Right atrium auricular region (tissue), 2 donors: ENCODE data around the gene GRIK4. TPM values are rescaled to one million over a fixed set of nuclear protein-coding genes. Genes with fewer than 3 reads are reported as not detected.

Source experiments
- DNase-seq: peaks from one replicate; pipeline ENCODE4 v3.0.0-alpha.2; 2019; ENCODE audit warnings: low spot score
- H3K27ac ChIP-seq, 2 donors: fragments of 200-600 bp; sonication (generic); 1 replicate in 1 of 2; 2 replicates in 1 of 2; pipeline ENCODE4 v1.5.1; 2016 to 2019
- H3K27me3 ChIP-seq, 2 donors: fragments of 200-600 bp; sonication (generic); one replicate each; pipeline versions ENCODE4 v1.5.1 to v1.6.0; 2017 to 2019
- H3K36me3 ChIP-seq: fragments of 200-600 bp; sonication (generic); one replicate; pipeline ENCODE4 v1.5.1; 2016
- H3K4me1 ChIP-seq, 2 donors: fragments of 200-600 bp; sonication (generic); one replicate each; pipeline versions ENCODE4 v1.5.1 to v1.6.0; 2017 to 2019
- H3K4me3 ChIP-seq, 2 donors: fragments of 200-600 bp; sonication (generic); 1 replicate in 1 of 2; 2 replicates in 1 of 2; pipeline ENCODE4 v1.5.1; 2017 to 2019; ENCODE audit warnings: mild to moderate bottlenecking in 1 of 2, moderate library complexity in 1 of 2
- H3K9me3 ChIP-seq, 2 donors: fragments of 200-600 bp; sonication (generic); one replicate each; pipeline ENCODE4 v1.5.1; 2019
- CTCF ChIP-seq, 2 donors: fragments of 200-600 bp; sonication (generic); IDR thresholded peaks; one replicate each; pipeline ENCODE4 v1.5.1; 2019; ENCODE audit warnings: antibody characterized with exemption in 2 of 2
- total RNA-seq, 2 donors: library from RNA; depleted of rRNA; stranded (reverse); fragments of >200 nt; gene quantifications; one replicate each; pipeline ENCODE4 v1.1.0, GENCODE V29; 2016

The GRIK4 gene
- total RNA-seq, 2 donors from 2014 or later = 0.04 to 0.30 TPM

GRCh38 chr11:120704256-120704750 is 192.8 kb downstream of the GRIK4 start:
- DNase-seq = no peak
- no peak overlapping the region for H3K4me3 ChIP-seq
- no peaks in the 10 kb centered on the region for H3K4me1 ChIP-seq
- peaks cover 0 to 30% of the 10 kb centered on the region in 2 donors for H3K9me3 ChIP-seq
- no peaks in the 10 kb centered on the region for H3K27me3 ChIP-seq
- no peak overlapping the region for H3K27ac ChIP-seq
- H3K36me3 ChIP-seq = no peaks in the 10 kb centered on the region
- TF ChIP-seq CTCF (IDR thresholded peaks at IDR 0.05) = no peak

GRCh38 chr11:120706257-120706656 is 194.7 kb downstream of the GRIK4 start:
- no peaks in the 10 kb centered on the region for H3K27me3 ChIP-seq
- TF ChIP-seq CTCF (IDR thresholded peaks at IDR 0.05) = no peak
- no peaks in the 10 kb centered on the region for H3K36me3 ChIP-seq
- H3K4me3 ChIP-seq = no peak overlapping the region
- peaks cover 0 to 5% of the 10 kb centered on the region in 2 donors for H3K4me1 ChIP-seq
- no peak overlapping the region for H3K27ac ChIP-seq
- DNase-seq = no peak
- H3K9me3 ChIP-seq = peaks cover 0 to 30% of the 10 kb centered on the region in 2 donors

- no peak overlapping the region for H3K27ac ChIP-seq
- H3K4me3 ChIP-seq = no peak overlapping the region
- H3K4me1 ChIP-seq = peaks cover 0 to 5% of the 10 kb centered on the region in 2 donors
- no peak for DNase-seq
- no peak for TF ChIP-seq CTCF (IDR thresholded peaks at IDR 0.05)
- H3K9me3 ChIP-seq = peaks cover 0 to 30% of the 10 kb centered on the region in 2 donors
- H3K36me3 ChIP-seq = no peaks in the 10 kb centered on the region
- H3K27me3 ChIP-seq = no peaks in the 10 kb centered on the region
Observed at GRCh38 chr11:120707098-120707497, 195.6 kb downstream of the GRIK4 start.

GRCh38 chr11:120707663-120708062 is 196.1 kb downstream of the GRIK4 start:
- Histone ChIP-seq H3K27me3 (no peaks in the 10 kb centered on the region), H3K4me3 (no peak overlapping the region), H3K4me1 (peaks cover 0 to 5% of the 10 kb centered on the region in 2 donors), H3K36me3 (no peaks in the 10 kb centered on the region), H3K27ac (no peak overlapping the region), H3K9me3 (peaks cover 0 to 30% of the 10 kb centered on the region in 2 donors)
- DNase-seq = no peak
- no peak for TF ChIP-seq CTCF (IDR thresholded peaks at IDR 0.05)

GRCh38 chr11:120708511-120709183 is 197.1 kb downstream of the GRIK4 start:
- Histone ChIP-seq H3K9me3 (peaks cover 0 to 30% of the 10 kb centered on the region in 2 donors), H3K27me3 (no peaks in the 10 kb centered on the region), H3K27ac (no peak overlapping the region), H3K36me3 (no peaks in the 10 kb centered on the region), H3K4me1 (peaks cover 0 to 5% of the 10 kb centered on the region in 2 donors), H3K4me3 (no peak overlapping the region)
- no peak for TF ChIP-seq CTCF (IDR thresholded peaks at IDR 0.05)
- no peak for DNase-seq
